NCI-H774 (cell line): ENCODE data around the gene FHOD1.

ENCODE experiments used
- DNase-seq: peaks from one replicate; lab custom pipeline; 2025; lab: John Stamatoyannopoulos, UW

Gene FHOD1

GRCh38 chr16:67277294-67277998 is 30.2 kb upstream of the FHOD1 start:
- DNase-seq: no peak

- no peak for DNase-seq
Observed at GRCh38 chr16:67275321-67275720, 28.0 kb upstream of the FHOD1 start.

- no peak for DNase-seq
Observed at GRCh38 chr16:67271446-67271845, 24.2 kb upstream of the FHOD1 start.

GRCh38 chr16:67270931-67271338 is 23.7 kb upstream of the FHOD1 start:
- no peak for DNase-seq

- DNase-seq: no peak
Observed at GRCh38 chr16:67269766-67270165, 22.5 kb upstream of the FHOD1 start.

- DNase-seq: no peak
Observed at GRCh38 chr16:67268136-67268579, 20.9 kb upstream of the FHOD1 start.

- DNase-seq: no peak
Observed at GRCh38 chr16:67265834-67266233, 18.6 kb upstream of the FHOD1 start.

- no peak for DNase-seq
Observed at GRCh38 chr16:67264866-67265265, 17.6 kb upstream of the FHOD1 start.

- no peak for DNase-seq
Observed at GRCh38 chr16:67264277-67264676, 17.0 kb upstream of the FHOD1 start.

- no peak for DNase-seq
Observed at GRCh38 chr16:67263201-67263600, 15.9 kb upstream of the FHOD1 start.

- DNase-seq: no peak
Observed at GRCh38 chr16:67260426-67261063, 13.3 kb upstream of the FHOD1 start.

- DNase-seq: no peak
Observed at GRCh38 chr16:67259705-67260104, 12.4 kb upstream of the FHOD1 start.

- no peak for DNase-seq
Observed at GRCh38 chr16:67258161-67258835, 11.0 kb upstream of the FHOD1 start.

GRCh38 chr16:67257486-67258160 is 10.3 kb upstream of the FHOD1 start:
- DNase-seq: no peak

- no peak for DNase-seq
Observed at GRCh38 chr16:67256701-67257230, 9.5 kb upstream of the FHOD1 start.

GRCh38 chr16:67255553-67256221 is 8.4 kb upstream of the FHOD1 start:
- DNase-seq: no peak

GRCh38 chr16:67254801-67255552 is 7.7 kb upstream of the FHOD1 start:
- no peak for DNase-seq

- DNase-seq: no peak
Observed at GRCh38 chr16:67252609-67253497, 5.6 kb upstream of the FHOD1 start.

- no peak for DNase-seq
Observed at GRCh38 chr16:67250045-67250327, 2.7 kb upstream of the FHOD1 start.
